Measurements from ENCODE around the gene HSPB9.

DNA sequence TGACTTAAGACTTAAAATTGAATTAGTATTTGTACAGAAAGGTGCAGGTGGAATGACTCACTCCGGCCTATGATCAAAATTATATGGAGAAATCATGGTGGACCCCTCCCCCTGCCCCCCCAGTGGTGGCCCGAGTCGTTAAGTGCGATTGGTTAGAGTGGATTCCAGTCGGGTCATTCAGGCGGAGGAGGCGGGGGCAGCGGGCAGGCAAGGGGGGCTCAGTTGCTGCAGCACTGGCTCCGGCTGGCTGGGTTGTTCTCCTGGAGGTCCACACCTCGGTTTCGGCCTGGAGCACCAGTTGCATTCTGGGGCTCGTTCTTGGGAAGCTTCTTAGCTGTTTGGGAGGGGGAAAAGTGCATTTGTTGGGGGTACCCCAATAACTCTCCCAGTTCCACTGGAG lies 3.0 kb downstream of the HSPB9 start:
- TF ChIP-seq EZH2 (IDR thresholded peaks at IDR 0.05; ENCODE audit: borderline replicate concordance, low read length) = no peak
- no peak for TF ChIP-seq CTCF (conservative IDR thresholded peaks at IDR 0.05 in 1 of 2, IDR thresholded peaks at IDR 0.05 in 1 of 2; ENCODE audit: extremely low read depth in 1 of 2, insufficient read depth in 1 of 2, low read depth in 1 of 2, low read length in 2 of 2)

Measured in mammary epithelial cell (primary cell).